NCI-H1436 treated with DMSO at 0.1 percent for 48 hours (cell line): ENCODE results near the gene EFNA4.
"Not testable (repeated sequence)": the region's sequence is repeated elsewhere in the genome, so short reads cannot be mapped to it uniquely, and the experiment has no call there.

Source experiments
- DNase-seq: peaks from one replicate; lab custom pipeline; 2025; lab: John Stamatoyannopoulos, UW

Gene EFNA4

DNA sequence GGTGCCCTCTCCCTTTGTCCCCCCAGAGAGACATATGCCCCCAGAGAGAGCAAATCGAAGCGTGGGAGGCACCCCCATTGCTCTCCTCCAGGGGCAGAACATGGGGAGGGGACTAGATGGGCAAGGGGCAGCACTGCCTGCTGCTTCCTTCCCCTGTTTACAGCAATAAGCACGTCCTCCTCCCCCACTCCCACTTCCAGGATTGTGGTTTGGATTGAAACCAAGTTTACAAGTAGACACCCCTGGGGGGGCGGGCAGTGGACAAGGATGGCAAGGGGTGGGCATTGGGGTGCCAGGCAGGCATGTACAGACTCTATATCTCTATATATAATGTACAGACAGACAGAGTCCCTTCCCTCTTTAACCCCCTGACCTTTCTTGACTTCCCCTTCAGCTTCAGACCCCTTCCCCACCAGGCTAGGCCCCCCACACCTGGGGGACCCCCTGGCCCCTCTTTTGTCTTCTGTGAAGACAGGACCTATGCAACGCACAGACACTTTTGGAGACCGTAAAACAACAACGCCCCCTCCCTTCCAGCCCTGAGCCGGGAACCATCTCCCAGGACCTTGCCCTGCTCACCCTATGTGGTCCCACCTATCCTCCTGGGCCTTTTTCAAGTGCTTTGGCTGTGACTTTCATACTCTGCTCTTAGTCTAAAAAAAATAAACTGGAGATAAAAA lies 23.5 kb downstream of the EFNA4 start:
- DNase-seq = no peak

DNA sequence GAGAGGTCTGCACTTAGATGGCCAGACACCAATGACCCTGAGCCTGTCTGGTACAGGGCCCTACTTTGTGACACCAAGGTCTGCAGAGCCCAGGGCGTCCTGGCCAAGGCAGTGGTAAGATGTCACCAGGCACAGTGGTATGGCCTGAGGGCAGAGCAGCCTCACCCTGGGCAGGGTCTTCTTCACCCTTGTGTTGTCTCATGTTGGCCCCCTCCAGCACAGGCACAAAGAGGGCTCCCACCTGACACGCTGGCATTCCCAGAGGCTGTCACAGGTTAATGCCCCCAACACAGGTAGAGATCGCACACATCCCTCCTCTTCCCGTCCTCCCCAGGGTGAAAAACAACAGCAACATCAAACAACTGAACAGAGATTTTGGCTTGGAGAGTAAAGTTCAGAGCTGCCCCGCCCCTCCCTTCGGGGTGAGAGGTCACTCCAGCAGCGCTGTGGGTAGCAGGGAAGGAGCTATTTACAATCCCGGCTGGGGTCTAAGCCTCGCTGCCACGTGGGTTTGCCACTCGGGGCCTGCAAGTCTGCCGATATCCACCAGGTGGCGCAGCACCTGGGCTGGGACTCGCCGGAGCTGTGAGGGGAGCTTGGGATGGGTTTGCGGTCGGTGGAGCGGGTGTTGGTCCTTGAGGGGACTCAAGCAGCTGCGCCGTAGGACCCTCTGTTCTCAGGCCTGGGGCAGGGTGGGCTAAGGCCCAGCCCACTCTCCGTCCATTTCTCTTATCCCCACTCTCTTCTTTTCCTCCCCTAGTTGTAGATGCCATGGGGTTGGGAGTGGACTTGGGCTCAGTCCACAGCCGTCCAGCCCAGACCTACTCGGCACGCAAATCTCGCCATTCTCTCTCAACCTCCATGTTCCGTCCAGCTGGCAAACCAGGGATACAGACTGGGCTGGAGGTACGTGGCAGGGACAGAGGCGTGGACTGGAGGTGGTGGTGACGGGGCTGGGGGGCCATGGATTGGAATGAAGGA lies 27.8 kb downstream of the EFNA4 start:
- DNase-seq = no peak

DNA sequence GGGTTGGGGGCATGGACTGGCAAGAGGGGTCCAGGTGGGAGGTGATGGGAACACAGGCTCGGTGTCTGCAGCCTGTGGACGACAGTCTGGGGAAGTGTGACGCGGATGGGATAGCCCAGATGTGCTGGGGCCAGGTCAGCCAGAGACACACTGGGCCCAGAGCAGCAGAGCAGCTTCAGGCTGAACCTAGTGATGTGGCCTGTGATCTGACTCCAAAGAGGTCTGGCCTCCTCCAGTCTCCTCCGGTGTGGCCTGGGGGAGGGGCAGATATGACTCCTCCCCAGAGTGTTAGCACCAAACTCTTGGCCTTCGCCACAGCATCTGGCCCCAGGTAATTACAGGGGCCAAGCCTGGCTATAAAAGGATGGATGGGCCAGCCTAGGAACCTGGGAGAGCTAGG lies 28.6 kb downstream of the EFNA4 start:
- DNase-seq = no peak

GRCh38 chr1:155092641-155093040 lies 29.1 kb downstream of the EFNA4 start:
- DNase-seq = no peak

DNA sequence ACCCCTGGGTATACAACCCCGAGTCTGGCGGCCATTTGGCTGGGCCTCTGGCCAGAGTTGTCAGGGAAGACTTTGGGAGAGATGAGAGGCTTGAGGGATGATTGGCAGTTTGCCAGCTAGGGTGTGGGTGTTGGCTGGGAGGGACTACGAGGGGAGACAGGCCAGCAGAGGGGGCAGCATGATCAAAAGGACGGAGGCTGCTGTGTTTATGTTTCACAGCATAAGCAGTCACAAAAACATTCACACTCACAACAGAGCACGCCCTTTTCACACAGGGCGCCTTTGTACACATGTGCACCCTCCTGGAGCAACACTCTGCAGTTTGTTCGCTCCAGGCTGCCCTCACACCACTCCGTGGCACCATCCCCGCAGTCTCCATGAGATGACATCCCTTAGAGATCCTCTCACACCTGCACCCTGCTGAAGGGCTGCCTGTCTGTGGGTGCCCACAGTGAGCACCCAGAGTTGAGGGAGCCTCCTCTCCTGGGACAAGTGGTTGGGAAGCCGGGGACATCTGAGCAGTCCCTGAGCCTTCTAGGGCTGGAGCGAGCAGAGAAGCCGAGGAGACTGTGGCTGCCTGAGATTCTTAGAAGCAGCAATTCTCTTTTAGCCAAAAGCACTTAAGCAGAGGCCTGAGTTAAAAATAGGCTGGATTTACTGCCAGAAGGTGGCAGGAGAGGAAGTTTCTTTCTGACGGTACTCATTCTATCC lies 30.5 kb downstream of the EFNA4 start:
- DNase-seq = no peak

GRCh38 chr1:155094622-155094948 lies 31.0 kb downstream of the EFNA4 start:
- DNase-seq = no peak

- DNase-seq = no peak
These were observed 35.8 kb downstream of the EFNA4 start for GRCh38 chr1:155099331-155099730.

DNA sequence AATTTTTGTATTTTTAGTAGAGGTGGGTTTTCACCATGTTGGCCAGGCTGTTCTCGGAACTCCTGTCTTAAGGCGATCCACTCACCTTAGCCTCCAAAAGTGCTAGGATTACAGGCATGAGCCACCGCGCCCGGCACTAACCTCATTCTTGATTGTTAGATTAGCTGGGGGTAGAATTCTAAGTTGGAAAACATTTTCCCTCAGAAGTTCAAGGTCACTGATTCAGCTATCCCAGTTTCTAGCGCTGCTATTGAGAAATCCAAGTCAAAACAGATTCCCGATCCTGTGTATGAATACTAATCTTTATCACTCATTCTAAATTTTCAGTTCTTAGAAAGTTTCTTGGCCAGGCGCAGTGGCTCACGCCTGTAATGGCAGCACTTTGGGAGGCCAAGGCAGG lies 39.8 kb downstream of the EFNA4 start:
- no peak for DNase-seq

- DNase-seq = no peak
These were observed 41.3 kb downstream of the EFNA4 start for GRCh38 chr1:155104605-155105534.

GRCh38 chr1:155105604-155106011 lies 42.1 kb downstream of the EFNA4 start:
- no peak for DNase-seq

DNA sequence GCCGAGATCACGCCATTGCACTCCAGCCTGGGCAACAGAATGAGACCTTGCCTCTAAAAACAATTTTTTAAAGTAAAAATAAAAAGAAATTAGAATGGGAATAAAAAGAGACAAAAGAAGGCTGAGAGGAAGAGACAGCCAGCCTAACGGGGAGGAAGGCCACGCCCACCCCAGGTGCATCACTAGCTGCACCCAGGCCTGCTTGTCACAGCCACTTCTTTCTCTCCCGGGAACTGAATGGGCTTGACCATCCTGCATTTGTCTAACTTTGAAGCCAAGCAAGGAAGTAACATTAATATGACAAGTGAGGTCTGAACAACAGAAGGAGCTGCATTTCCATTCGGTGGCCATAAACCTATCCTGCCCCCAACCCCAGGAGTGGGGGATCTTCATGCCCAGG lies 43.3 kb downstream of the EFNA4 start:
- DNase-seq = no peak

- no peak for DNase-seq
These were observed 44.0 kb downstream of the EFNA4 start for GRCh38 chr1:155107309-155108264.

- no peak for DNase-seq
These were observed 44.8 kb downstream of the EFNA4 start for GRCh38 chr1:155108296-155108695.

GRCh38 chr1:155110381-155110780 lies 46.8 kb downstream of the EFNA4 start:
- no peak for DNase-seq

GRCh38 chr1:155110826-155111225 lies 47.3 kb downstream of the EFNA4 start:
- DNase-seq = no peak

- DNase-seq = no peak
These were observed 50.0 kb downstream of the EFNA4 start for GRCh38 chr1:155113450-155113980.

- DNase-seq = no peak
These were observed 52.7 kb downstream of the EFNA4 start for GRCh38 chr1:155116113-155116764.

DNA sequence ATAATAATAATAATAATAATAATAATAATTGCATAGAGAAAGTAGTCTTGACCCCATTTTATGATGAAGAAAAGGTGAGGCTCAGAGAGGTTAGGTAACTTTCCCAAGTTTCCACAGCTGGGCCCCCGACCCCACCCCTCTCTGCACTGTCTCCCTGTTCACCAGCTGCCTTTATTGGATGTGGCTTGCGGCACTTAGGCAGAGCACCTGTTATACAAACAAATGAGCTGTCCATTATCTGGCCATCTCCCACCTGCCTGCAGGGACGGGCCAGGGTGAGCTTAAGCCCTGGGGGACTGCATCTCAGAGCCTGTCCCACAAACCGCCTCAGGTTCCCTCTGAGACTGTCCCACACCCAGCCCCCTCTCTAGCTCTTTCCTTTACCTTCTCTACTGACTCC lies 54.1 kb downstream of the EFNA4 start:
- DNase-seq = no peak

DNA sequence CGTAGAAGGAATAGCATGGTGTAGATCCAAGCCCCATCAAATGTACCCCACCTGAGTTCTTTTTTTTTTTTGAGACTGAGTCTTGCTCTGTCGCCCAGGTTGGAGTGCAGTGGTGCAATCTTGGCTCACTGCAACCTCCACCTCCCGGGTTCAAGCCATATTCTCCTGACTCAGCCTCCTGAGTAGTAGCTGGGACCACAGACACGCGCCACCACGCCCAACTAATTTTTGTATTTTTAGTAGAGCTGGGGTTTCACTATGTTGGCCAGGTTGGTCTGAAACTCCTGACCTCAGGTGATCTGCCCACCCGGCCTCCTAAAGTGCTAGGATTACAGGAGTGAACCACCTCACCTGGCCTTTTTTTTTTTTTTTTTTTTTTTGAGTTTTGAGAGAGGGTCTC lies 54.5 kb downstream of the EFNA4 start:
- not testable (repeated sequence) for DNase-seq
